ENCODE results near the gene ZNF442. TPM values are rescaled to one million over a fixed set of nuclear protein-coding genes. Genes with fewer than 3 reads are reported as not detected.

Gene ZNF442
- total and polyA plus RNA-seq, 10 of the 15 experiments (the other 5 are each of a cell fraction or from before 2014, with no cell fraction given): 0.05 to 0.64 (median 0.23) TPM; not detected in 1

- Histone ChIP-seq H3K36me3 (ENCODE audit: control insufficient read depth in 2 of 2, insufficient read depth in 2 of 2, low read length in 1 of 2) (no peaks in the 10 kb centered on the region), H3K4me3 (peak within 1 kb of the TSS; percentile 89), H3K9me3 (replicated peaks; ENCODE audit: control insufficient read depth, insufficient read depth, low read length) (no peaks in the 10 kb centered on the region; the same call in 1 of the 3 replicates), H3K4me1 (ENCODE audit: control insufficient read depth, insufficient read depth, low read length) (peaks cover 10% of the 10 kb centered on the region), H3K9ac (ENCODE audit: control insufficient read depth, insufficient read depth, low read length) (peak within 1 kb of the TSS; percentile 86), H3K27me3 (replicated peaks in 1 of 2; ENCODE audit: control insufficient read depth in 2 of 2, insufficient read depth in 2 of 2, low read length in 1 of 2) (no peaks in the 10 kb centered on the region), H2AFZ (ENCODE audit: control insufficient read depth, low read depth, low read length) (peak within 1 kb of the TSS; percentile 87), H3K27ac (ENCODE audit: control insufficient read depth, insufficient read depth) (peak within 1 kb of the TSS; percentile 72), H3K79me2 (ENCODE audit: control insufficient read depth, insufficient read depth, low read length) (peaks cover 8% of the 10 kb centered on the region), H3K4me2 (ENCODE audit: control insufficient read depth, insufficient read depth) (peak within 1 kb of the TSS; percentile 66), H4K20me1 (ENCODE audit: control insufficient read depth, insufficient read depth) (no peaks in the 10 kb centered on the region)
- SMC1A ChIA-PET (ENCODE audit: uncharacterized antibody, unreplicated experiment): interaction anchor here (1.0 to 2.8 kb wide), 7 partner anchors 10 to 535 kb away, joined by 3 to 11 read pairs (median 4); partner anchors contain the start of genes ZNF136, ZNF442, ZNF443 and ZNF491
- WGBS (ENCODE audit: insufficient coverage, insufficient replicate concordance, low lambda C conversion rate, missing lambda C conversion rate): 4% methylated on average over 55 of the region's 55 CpGs
- BruUV-seq (replicated peaks): TSS peak; percentile 86
- FAIRE-seq (peak; percentile 92), ATAC-seq (peak; percentile 93), DNase-seq (ENCODE audit: low read depth, low spot score) (peak; percentile 93)
- in situ Hi-C loops (cut with MboI): no loop called here
- CTCF ChIA-PET: interaction anchor here (0.5 to 1.7 kb wide), 11 partner anchors 22 to 956 kb away, joined by 3 to 4 read pairs (median 3); partner anchors contain the start of genes ZNF136, ZNF44 and ZNF442
- RAD21 ChIA-PET (ENCODE audit: unreplicated experiment): interaction anchor here (0.6 to 3.6 kb wide), 16 partner anchors 12 to 536 kb away, joined by 3 to 22 read pairs (median 5); partner anchors contain the start of genes ZNF136, ZNF20, ZNF44 and ZNF442
- POLR2A ChIA-PET: interaction anchor here (0.6 to 1.8 kb wide), 16 partner anchors 32 to 1902 kb away, joined by 3 to 8 read pairs (median 4); partner anchors contain the start of genes GET3, ZNF136, ZNF44 and ZNF442
- intact Hi-C loops (cut with micrococcal nuclease; ENCODE audit: unreplicated experiment): loop anchor here (5.0 kb wide), 1 partner anchor 171 kb away; the partner anchor contains the start of gene ZNF136
- peak; percentile 18; the same call in 1 of the 2 replicates for TF ChIP-seq SPI1 (IDR thresholded peaks at IDR 0.05; ENCODE audit: borderline replicate concordance, insufficient read depth, low read depth, low read length)
- peak; percentile 34 for TF ChIP-seq SMAD1 (IDR thresholded peaks at IDR 0.05; ENCODE audit: low read depth, partially characterized antibody)
- no peak for TF ChIP-seq CHD4 (IDR thresholded peaks at IDR 0.05)
- peak; percentile 87 for TF ChIP-seq POLR2AphosphoS2 (IDR thresholded peaks at IDR 0.05; ENCODE audit: low read depth, low read length)
- no peak for TF ChIP-seq TCF3 (IDR thresholded peaks at IDR 0.05; ENCODE audit: borderline replicate concordance, insufficient read depth, low read depth, low read length)
- 0 out of 2 replicates have a peak, but pooled peaks have one; percentile 23 for TF ChIP-seq REST (IDR thresholded peaks at IDR 0.05; ENCODE audit: low read depth, low read length)
- peak; percentile 13 for TF ChIP-seq MEF2B (IDR thresholded peaks at IDR 0.05; ENCODE audit: partially characterized antibody, poor library complexity, severe bottlenecking)
- TF ChIP-seq HSF1 (IDR thresholded peaks at IDR 0.05; ENCODE audit: low read depth, low read length): no peak
- TF ChIP-seq HDAC6 (IDR thresholded peaks at IDR 0.05; ENCODE audit: unreplicated experiment): no peak
- peak; percentile 97 for TF ChIP-seq DPF2 (IDR thresholded peaks at IDR 0.05)
- 0 out of 2 replicates have a peak, but pooled peaks have one; percentile 41 for TF ChIP-seq TARDBP (IDR thresholded peaks at IDR 0.05; ENCODE audit: borderline replicate concordance)
- no peak; the same call in 1 of the 2 replicates for TF ChIP-seq TBL1XR1 (IDR thresholded peaks at IDR 0.05; ENCODE audit: low read depth, low read length)
- TF ChIP-seq CREM (IDR thresholded peaks at IDR 0.05; ENCODE audit: low read depth): 0 out of 2 replicates have a peak, but pooled peaks have one; percentile 23
- peak; percentile 38; the same call in 1 of the 2 replicates for TF ChIP-seq GATAD2B (conservative IDR thresholded peaks at IDR 0.05; ENCODE audit: low read depth)
These were observed 32.0 kb downstream of the ZNF442 start, which contains the start of gene ZNF563 for GRCh38 chr19:12333162-12334159. ZNF563 (minus strand) TSS chr19:12333633; CDS start chr19:12333482, 151 bp downstream.

Measured in GM12878 (cell line).